ENCODE measurements around the gene ENAH. TPM values are rescaled to one million over a fixed set of nuclear protein-coding genes. Genes with fewer than 3 reads are reported as not detected.

The ENAH gene
- total RNA-seq, 1 experiment from 2014 or later = 285 TPM

GRCh38 chr1:225593414-225593813, 59.5 kb downstream of the ENAH start:
- no peak overlapping the region for H2AFZ ChIP-seq (ENCODE audit: low read length)
- no peak overlapping the region for H3K4ac ChIP-seq (ENCODE audit: low read depth, low read length)
- peaks cover 12 to 45% of the 10 kb centered on the region in 2 experiments for H3K4me1 Mint-ChIP-seq
- no peaks in the 10 kb centered on the region for H3K9me3 ChIP-seq (ENCODE audit: control insufficient read depth, low read depth, low read length)
- no peak overlapping the region for H3T11ph ChIP-seq (ENCODE audit: low read length)
- no peak overlapping the region for H3K9ac ChIP-seq (ENCODE audit: extremely low read depth, insufficient read length, low read length)
- no peak overlapping the region for H3K23ac ChIP-seq (ENCODE audit: insufficient read length, low read depth, low read length)
- no peaks in the 10 kb centered on the region for H4K20me1 ChIP-seq (ENCODE audit: control insufficient read depth, insufficient read depth, insufficient read length)
- no peaks in the 10 kb centered on the region; a peak in 1 of 7 replicates for H3K36me3 Mint-ChIP-seq (ENCODE audit: insufficient read depth in 1 of 3, low read depth in 3 of 3)
- no peaks in the 10 kb centered on the region; the same call in 1 of the 2 replicates for H3K4me1 ChIP-seq (ENCODE audit: insufficient read depth, low read length)
- peaks cover 45% of the 10 kb centered on the region for H3K79me2 ChIP-seq (ENCODE audit: insufficient read depth, low read length)
- H3K14ac ChIP-seq (ENCODE audit: insufficient read depth, low read length) = no peak overlapping the region
- H2BK5ac ChIP-seq (ENCODE audit: insufficient read length, low read length) = no peak overlapping the region
- no peak overlapping the region for H2BK12ac ChIP-seq (ENCODE audit: insufficient read length, low read depth, low read length)
- no peaks in the 10 kb centered on the region for H3K9me3 Mint-ChIP-seq
- DNase-seq = no peak
- no peak overlapping the region; a peak in 1 of 7 replicates for H3K27ac Mint-ChIP-seq
- peaks cover 10% of the 10 kb centered on the region for H3K79me1 ChIP-seq (ENCODE audit: insufficient read depth, low read depth, low read length, poor library complexity, severe bottlenecking)
- no peak overlapping the region for H3K4me3 Mint-ChIP-seq
- no peaks in the 10 kb centered on the region for H3K27me3 ChIP-seq (ENCODE audit: insufficient read depth, low read length)
- no CpG with 5 or more reads among the region's 5 CpGs for WGBS (ENCODE audit: extremely low coverage, insufficient read length, low lambda C conversion rate)
- no peak overlapping the region for H2BK15ac ChIP-seq (ENCODE audit: low read depth, low read length)
- no peak overlapping the region for H4K5ac ChIP-seq (ENCODE audit: insufficient read length, low read depth, low read length)
- H2AK5ac ChIP-seq (ENCODE audit: insufficient read length, low read length) = no peak overlapping the region
- H3K27me3 Mint-ChIP-seq (ENCODE audit: low read depth) = no peaks in the 10 kb centered on the region
- H4K91ac ChIP-seq (ENCODE audit: insufficient read length, low read depth, low read length) = no peak overlapping the region
- no peak overlapping the region for H2BK120ac ChIP-seq (ENCODE audit: low read depth, low read length, poor library complexity, severe bottlenecking)
- H3K56ac ChIP-seq (ENCODE audit: insufficient read length, low read depth, low read length) = no peak overlapping the region
- TF ChIP-seq CTCF (conservative IDR thresholded peaks at IDR 0.05) = no peak
- H4K8ac ChIP-seq (replicated peaks; ENCODE audit: insufficient read length, low read depth, low read length) = no peak overlapping the region
- H3K23me2 ChIP-seq (ENCODE audit: insufficient read length, low read depth, low read length, poor library complexity, severe bottlenecking) = no peaks in the 10 kb centered on the region
- H2BK20ac ChIP-seq (ENCODE audit: low read depth, low read length, poor library complexity, severe bottlenecking) = no peak overlapping the region
- H3K4me2 ChIP-seq (ENCODE audit: insufficient read depth, insufficient read length, low read length) = no peak overlapping the region
- H3K27ac ChIP-seq (ENCODE audit: insufficient read length, low read depth, low read length) = no peak overlapping the region
- H3K18ac ChIP-seq (ENCODE audit: insufficient read length, low read depth, low read length) = no peak overlapping the region
